HepG2 (cell line): Measurements from ENCODE around the gene ASCL3. TPM values are rescaled to one million over a fixed set of nuclear protein-coding genes. Genes with fewer than 3 reads are reported as not detected.
A peak's percentile ranks its signal among the peaks of the same experiment; 100 is the strongest.

Experiments
- ATAC-seq: fragments of 200-7000 bp; cut with Tn5 transposase; 3 replicates; pipeline ENCODE4 v1.9.1; 2020; ENCODE audit warnings: mild to moderate bottlenecking, moderate library complexity
- BruUV-seq: library from RNA; stranded (reverse); fragments of 400-500 nt; replicated peaks from 2 replicates; lab custom pipeline; 2021; lab: Mats Ljungman, UMichigan
- CTCF ChIA-PET: fragments of 300-600 bp; formaldehyde crosslinking; extraction: SDS; loops from one replicate; lab custom pipeline; 2021; ENCODE audit warnings: low total read pairs, inconsistent platforms, low intra/inter-chr PET ratio; lab: Yijun Ruan, JAX
- POLR2A ChIA-PET: fragments of 350-600 bp; sonication (Branson Sonifier 250); formaldehyde crosslinking; loops from one replicate; lab custom pipeline; 2020; ENCODE audit warnings: antibody characterized with exemption, inconsistent platforms; lab: Yijun Ruan, JAX
- DNase-seq: peaks from one replicate; pipeline ENCODE4 v3.0.0-alpha.2; 2015; ENCODE audit warnings: low spot score
- FAIRE-seq: peaks from 3 replicates; lab custom pipeline; 2011; peaks lifted over from hg19 to GRCh38; lab: Jason Lieb, UNC
- H2AFZ ChIP-seq: one replicate; pipeline ENCODE4 v1.6.1; 2011; ENCODE audit warnings: low read length, inconsistent platforms
- H3K27ac ChIP-seq: fragments of 300-600 bp; 3 replicates; pipeline ENCODE4 v1.8.0; 2011; ENCODE audit warnings: mixed run types, mild to moderate bottlenecking, mixed read lengths, low read length, inconsistent platforms; ENCODE audit not compliant: insufficient read depth; ENCODE audit errors: extremely low read length
- H3K27me3 ChIP-seq, 2 experiments: fragments of 200-600 bp in 1 of 2; 2 replicates in 1 of 2; 3 replicates in 1 of 2; pipeline versions ENCODE4 v1.6.0 to v1.8.0; 2011; ENCODE audit warnings: low read length in 2 of 2, mild to moderate bottlenecking in 2 of 2, moderate library complexity in 2 of 2, inconsistent platforms in 1 of 2; ENCODE audit not compliant: insufficient read depth in 2 of 2, control insufficient read depth in 1 of 2
- H3K36me3 ChIP-seq, 2 experiments: fragments of 200-600 bp in 1 of 2; replicated peaks in 1 of 2; 2 replicates in 1 of 2; 3 replicates in 1 of 2; pipeline versions ENCODE4 v1.5.1 to v1.8.0; 2011; ENCODE audit warnings: low read length in 2 of 2, inconsistent platforms in 1 of 2; ENCODE audit not compliant: insufficient read depth in 2 of 2, control insufficient read depth in 1 of 2
- H3K4me1 ChIP-seq: 2 replicates; pipeline ENCODE4 v1.5.1; 2012; ENCODE audit warnings: low read length, inconsistent platforms; ENCODE audit not compliant: insufficient read depth
- H3K4me2 ChIP-seq: 2 replicates; pipeline ENCODE4 v1.6.0; 2011; ENCODE audit warnings: low read depth, low read length, inconsistent platforms
- H3K4me3 ChIP-seq, 3 experiments: fragments of 200-600 bp in 1 of 3; sonication (generic), shearing (Covaris generic) in 1 of 3; replicated peaks in 1 of 3; 2 replicates each; pipeline ENCODE4 v1.5.1; 2011 to 2016; ENCODE audit warnings: low read length in 3 of 3, inconsistent platforms in 2 of 3, low read depth in 2 of 3, mild to moderate bottlenecking in 2 of 3, control low read depth in 1 of 3, mixed read lengths in 1 of 3; ENCODE audit not compliant: insufficient read depth in 1 of 3
- H3K79me2 ChIP-seq: one replicate; pipeline ENCODE4 v1.6.1; 2011; ENCODE audit warnings: low read length, inconsistent platforms; ENCODE audit not compliant: insufficient read depth
- H3K9ac ChIP-seq: 2 replicates; pipeline ENCODE4 v1.6.0; 2011; ENCODE audit warnings: mild to moderate bottlenecking, low read depth, low read length, inconsistent platforms; ENCODE audit not compliant: insufficient read depth
- H3K9me3 ChIP-seq: 2 replicates; pipeline ENCODE4 v1.5.1; 2012; ENCODE audit warnings: mild to moderate bottlenecking, low read length
- H4K20me1 ChIP-seq: 2 replicates; pipeline ENCODE4 v1.6.0; 2011; ENCODE audit warnings: inconsistent platforms, mild to moderate bottlenecking, low read length, moderate library complexity; ENCODE audit not compliant: insufficient read depth
- ATF4 ChIP-seq, 2 experiments: fragments of 450-650 bp in 1 of 2; sonication (generic) in 1 of 2; formaldehyde crosslinking; IDR thresholded peaks; 2 replicates each; pipeline versions ENCODE4 v1.5.0 to v1.8.0; 2020 to 2022; ENCODE audit warnings: mild to moderate bottlenecking in 1 of 2, missing genetic modification reagents in 1 of 2
- DNMT3B ChIP-seq: conservative IDR thresholded peaks from 2 replicates; pipeline ENCODE4 v1.6.1; 2016; ENCODE audit warnings: missing biosample characterization, control low read depth
- EZH2 ChIP-seq: conservative IDR thresholded peaks from 2 replicates; pipeline ENCODE4 v1.6.1; 2012; ENCODE audit warnings: mild to moderate bottlenecking, low read depth, low read length, moderate library complexity
- FOXA1 ChIP-seq, 2 experiments: fragments of 450-650 bp in 1 of 2; sonication (generic) in 1 of 2; formaldehyde crosslinking in 1 of 2; IDR thresholded peaks; 2 replicates each; pipeline versions ENCODE4 v1.4.0 to v1.6.1; 2016 to 2020; ENCODE audit warnings: missing genetic modification reagents in 1 of 2
- GPN1 ChIP-seq: sonication (generic); formaldehyde crosslinking; IDR thresholded peaks from 2 replicates; pipeline ENCODE4 v1.5.1; 2020; ENCODE audit warnings: missing genetic modification reagents, borderline replicate concordance
- KLF11 ChIP-seq: IDR thresholded peaks from 2 replicates; pipeline ENCODE4 v1.6.1; 2016; ENCODE audit warnings: missing compliant biosample characterization
- MED1 ChIP-seq: sonication (generic); formaldehyde crosslinking; IDR thresholded peaks from 2 replicates; pipeline ENCODE4 v1.4.0; 2020; ENCODE audit warnings: missing genetic modification reagents
- MEIS1 ChIP-seq: sonication (generic); formaldehyde crosslinking; IDR thresholded peaks from 2 replicates; pipeline ENCODE4 v1.9.0; 2021; ENCODE audit warnings: mild to moderate bottlenecking, missing genetic modification reagents, moderate library complexity, borderline replicate concordance
- MTERF4 ChIP-seq: sonication (generic); formaldehyde crosslinking; IDR thresholded peaks from 2 replicates; pipeline ENCODE4 v1.8.0; 2023; ENCODE audit warnings: mild to moderate bottlenecking, missing genetic modification reagents
- MXD4 ChIP-seq: IDR thresholded peaks from 2 replicates; pipeline ENCODE4 v1.6.1; 2016; ENCODE audit warnings: mild to moderate bottlenecking, missing biosample characterization, missing genetic modification reagents
- NFIC ChIP-seq: IDR thresholded peaks from 2 replicates; pipeline ENCODE4 v1.6.1; 2012; ENCODE audit warnings: mild to moderate bottlenecking, low read length, inconsistent platforms
- RFXAP ChIP-seq: sonication (generic); formaldehyde crosslinking; IDR thresholded peaks from 2 replicates; pipeline ENCODE4 v1.4.0; 2020; ENCODE audit warnings: missing genetic modification reagents, borderline replicate concordance
- SIN3A ChIP-seq: IDR thresholded peaks from 2 replicates; pipeline ENCODE4 v1.6.1; 2011; ENCODE audit warnings: low read depth, mild to moderate bottlenecking, control low read depth, low read length, borderline replicate concordance
- ZC3H13 ChIP-seq: sonication (generic); formaldehyde crosslinking; IDR thresholded peaks from 2 replicates; pipeline ENCODE4 v1.8.1; 2023; ENCODE audit warnings: mild to moderate bottlenecking, missing genetic modification reagents, moderate library complexity
- ZFAT ChIP-seq: sonication (generic); formaldehyde crosslinking; conservative IDR thresholded peaks from 2 replicates; pipeline ENCODE4 v1.8.1; 2023; ENCODE audit warnings: missing genetic modification reagents, inconsistent platforms
- ZNF124 ChIP-seq: sonication (generic); formaldehyde crosslinking; IDR thresholded peaks from 2 replicates; pipeline ENCODE4 v1.4.0; 2020; ENCODE audit warnings: missing genetic modification reagents
- ZNF180 ChIP-seq: sonication (generic); formaldehyde crosslinking; IDR thresholded peaks from 2 replicates; pipeline ENCODE4 v1.4.0; 2020; ENCODE audit warnings: low read depth, missing genetic modification reagents, borderline replicate concordance
- ZNF276 ChIP-seq: sonication (generic); formaldehyde crosslinking; IDR thresholded peaks from 2 replicates; pipeline ENCODE4 v1.4.0; 2020; ENCODE audit warnings: mild to moderate bottlenecking, low read depth, missing genetic modification reagents
- ZNF337 ChIP-seq: sonication (generic); formaldehyde crosslinking; IDR thresholded peaks from 2 replicates; pipeline ENCODE4 v1.5.1; 2020; ENCODE audit warnings: missing genetic modification reagents, low read depth, mild to moderate bottlenecking, borderline replicate concordance
- ZNF784 ChIP-seq: sonication (generic); formaldehyde crosslinking; IDR thresholded peaks from 2 replicates; pipeline ENCODE4 v1.5.1; 2020; ENCODE audit warnings: missing genetic modification reagents, mild to moderate bottlenecking, borderline replicate concordance
- ZNF792 ChIP-seq: IDR thresholded peaks from 2 replicates; pipeline ENCODE4 v1.6.1; 2016
- WGBS: methylation state at CpG from one replicate; pipeline ENCODE4 v1.1.6; 2017; ENCODE audit warnings: low lambda C conversion rate; 5-methylcytosine and 5-hydroxymethylcytosine counted together
- in situ Hi-C: cut with HindIII; loops from 2 replicates; pipeline ENCODE4 v1.10.0; 2017; ENCODE audit warnings: low pct_unique_long_range_greater_than_20kb; ENCODE audit not compliant: extremely low pct_ligation_motif_present
- intact Hi-C: fragments of 100-400 bp; cut with micrococcal nuclease; formaldehyde crosslinking; loops from one replicate; pipeline ENCODE4 v1.10.0; 2022; ENCODE audit not compliant: unreplicated experiment
- polyA plus RNA-seq, 8 experiments: library from polyadenylated mRNA; depleted of rRNA in 3 of 8; stranded (reverse) in 7 of 8; unstranded in 1 of 8; fragments of >200 nt; fragmentation: Illumina TruSeq in 4 of 8; extraction: Trizol in 4 of 8; gene quantifications; 2 replicates each; pipeline versions ENCODE4 v1.2.1 to v1.2.3, GENCODE V29; 2011 to 2016; ENCODE audit warnings: low read depth in 4 of 8, missing spikeins in 1 of 8, mixed read lengths in 1 of 8; ENCODE audit not compliant: insufficient read depth in 1 of 8
- total RNA-seq, 5 experiments: library from RNA; depleted of rRNA; stranded (reverse); fragments of >200 nt; fragmentation: Illumina TruSeq; extraction: Trizol; gene quantifications; 2 replicates each; pipeline ENCODE4 v1.2.3, GENCODE V29; 2016; ENCODE audit warnings: low read depth in 1 of 5

The ASCL3 gene
- total and polyA plus RNA-seq, 2 of the 13 experiments (the other 11 are each of a cell fraction or from before 2014, with no cell fraction given) = not detected

GRCh38 chr11:8962841-8963240 is 20.0 kb upstream of the ASCL3 start (continued):
- TF ChIP-seq ZFAT (CRISPR knock-in tag) (no peak), MED1 (no peak), FOXA1 (IDR thresholded peaks at IDR 0.05) (no peak), FOXA1 (CRISPR knock-in tag; IDR thresholded peaks at IDR 0.05) (no peak), MXD4 (no peak)

GRCh38 chr11:8961401-8961800 is 18.6 kb upstream of the ASCL3 start:
- Histone ChIP-seq H2AFZ (no peak overlapping the region), H3K36me3 (no peaks in the 10 kb centered on the region), H3K4me3 (no peak overlapping the region), H3K4me2 (no peak overlapping the region), H3K27ac (no peak overlapping the region), H3K4me1 (peaks cover 19% of the 10 kb centered on the region), H3K79me2 (peaks cover 13% of the 10 kb centered on the region), H3K9me3 (no peaks in the 10 kb centered on the region), H4K20me1 (no peaks in the 10 kb centered on the region), H3K9ac (peak overlapping the region; percentile 21; the same call in 1 of the 2 replicates), H3K27me3 (no peaks in the 10 kb centered on the region)
- no peak for FAIRE-seq
- DNase-seq = no peak
- intact Hi-C loops (loop anchor here (5.0 kb wide), 1 partner anchor 274 kb away; no protein-coding TSS in a partner anchor), in situ Hi-C loops (loop anchor here (25.0 kb wide), 1 partner anchor 274 kb away; the partner anchor contains the start of genes RPL27A and TRIM66)
- no peak for ATAC-seq
- CTCF ChIA-PET = no interaction called here
- WGBS = 62% methylated on average over 2 of the region's 2 CpGs
- POLR2A ChIA-PET = no interaction called here
- no TSS peak for BruUV-seq
- no peak for TF ChIP-seq RFXAP (CRISPR knock-in tag)
- TF ChIP-seq ATF4 (CRISPR knock-in tag; IDR thresholded peaks at IDR 0.05) = no peak
- TF ChIP-seq ZNF276 (CRISPR knock-in tag) = no peak
- no peak for TF ChIP-seq GPN1 (CRISPR knock-in tag)
- no peak for TF ChIP-seq ZNF784 (CRISPR knock-in tag)
- TF ChIP-seq MEIS1 (CRISPR knock-in tag) = no peak
- no peak for TF ChIP-seq ZNF180 (CRISPR knock-in tag)
- no peak for TF ChIP-seq ZNF124 (CRISPR knock-in tag)
- TF ChIP-seq ZNF792 (CRISPR knock-in tag) = no peak
- no peak for TF ChIP-seq EZH2
- TF ChIP-seq NFIC = no peak
- TF ChIP-seq ZC3H13 = no peak
- no peak for TF ChIP-seq KLF11 (CRISPR knock-in tag)
- TF ChIP-seq SIN3A = no peak
- TF ChIP-seq MTERF4 = no peak
- no peak for TF ChIP-seq DNMT3B (CRISPR knock-in tag)
- no peak for TF ChIP-seq ZNF337 (CRISPR knock-in tag)
